A549 (cell line): ENCODE measurements around the gene BIK.

Experiments
- BHLHE40 ChIP-seq: IDR thresholded peaks from 2 replicates; pipeline ENCODE4 v1.6.1; 2012; ENCODE audit warnings: low read depth, low read length, inconsistent platforms
- CHD2 ChIP-seq: fragments of 150-350 bp; IDR thresholded peaks from 2 replicates; pipeline ENCODE4 v1.6.1; 2014; ENCODE audit warnings: low read length; ENCODE audit not compliant: partially characterized antibody
- CHD4 ChIP-seq: fragments of 200-600 bp; sonication (generic); IDR thresholded peaks from 2 replicates; pipeline ENCODE4 v1.6.1; 2016; ENCODE audit warnings: antibody characterized with exemption, mild to moderate bottlenecking, borderline replicate concordance
- FOSL2 ChIP-seq, 2 experiments: fragments of 450-650 bp in 1 of 2; fragments of >200 bp in 1 of 2; sonication (Bioruptor Twin) in 1 of 2; formaldehyde crosslinking; IDR thresholded peaks; 2 replicates each; pipeline versions ENCODE4 v1.5.0 to v1.6.1; 2016 to 2020; ENCODE audit warnings: mild to moderate bottlenecking in 1 of 2, moderate library complexity in 1 of 2
- NFE2L2 ChIP-seq: fragments of 150-350 bp; conservative IDR thresholded peaks from 2 replicates; pipeline ENCODE4 v1.6.1; 2014; ENCODE audit warnings: low read length
- PHF8 ChIP-seq: fragments of 200-600 bp; sonication (generic); IDR thresholded peaks from 2 replicates; pipeline ENCODE4 v1.6.1; 2016; ENCODE audit warnings: low read depth, mild to moderate bottlenecking, antibody characterized with exemption, moderate library complexity, borderline replicate concordance
- POLR2A ChIP-seq: IDR thresholded peaks from 2 replicates; pipeline ENCODE4 v1.6.1; 2012; ENCODE audit warnings: mild to moderate bottlenecking, low read length
- RAD21 ChIP-seq, 2 experiments: fragments of >200 bp in 1 of 2; sonication (Bioruptor Twin) in 1 of 2; formaldehyde crosslinking in 1 of 2; IDR thresholded peaks in 1 of 2; conservative IDR thresholded peaks in 1 of 2; 2 replicates in 1 of 2; 3 replicates in 1 of 2; pipeline ENCODE4 v1.6.1; 2012 to 2018; ENCODE audit warnings: inconsistent platforms in 1 of 2
- ZFP36 ChIP-seq: fragments of 450-650 bp; IDR thresholded peaks from 2 replicates; pipeline ENCODE4 v1.6.1; 2014; ENCODE audit warnings: borderline replicate concordance; ENCODE audit not compliant: partially characterized antibody
- TF ChIP-seq, protein P1 (sequence below): fragments of 450-650 bp; IDR thresholded peaks from 2 replicates; pipeline ENCODE4 v1.6.1; 2014; ENCODE audit warnings: antibody characterized with exemption
- TF ChIP-seq, protein P2 (sequence below): fragments of >200 bp; sonication (Bioruptor Twin); formaldehyde crosslinking; IDR thresholded peaks from 3 replicates; pipeline ENCODE4 v1.5.1; 2016
- TF ChIP-seq, protein P3 (sequence below): fragments of 200-600 bp; sonication (generic); IDR thresholded peaks from 2 replicates; pipeline ENCODE4 v1.6.1; 2016; ENCODE audit warnings: antibody characterized with exemption, mild to moderate bottlenecking, moderate library complexity

DNA sequence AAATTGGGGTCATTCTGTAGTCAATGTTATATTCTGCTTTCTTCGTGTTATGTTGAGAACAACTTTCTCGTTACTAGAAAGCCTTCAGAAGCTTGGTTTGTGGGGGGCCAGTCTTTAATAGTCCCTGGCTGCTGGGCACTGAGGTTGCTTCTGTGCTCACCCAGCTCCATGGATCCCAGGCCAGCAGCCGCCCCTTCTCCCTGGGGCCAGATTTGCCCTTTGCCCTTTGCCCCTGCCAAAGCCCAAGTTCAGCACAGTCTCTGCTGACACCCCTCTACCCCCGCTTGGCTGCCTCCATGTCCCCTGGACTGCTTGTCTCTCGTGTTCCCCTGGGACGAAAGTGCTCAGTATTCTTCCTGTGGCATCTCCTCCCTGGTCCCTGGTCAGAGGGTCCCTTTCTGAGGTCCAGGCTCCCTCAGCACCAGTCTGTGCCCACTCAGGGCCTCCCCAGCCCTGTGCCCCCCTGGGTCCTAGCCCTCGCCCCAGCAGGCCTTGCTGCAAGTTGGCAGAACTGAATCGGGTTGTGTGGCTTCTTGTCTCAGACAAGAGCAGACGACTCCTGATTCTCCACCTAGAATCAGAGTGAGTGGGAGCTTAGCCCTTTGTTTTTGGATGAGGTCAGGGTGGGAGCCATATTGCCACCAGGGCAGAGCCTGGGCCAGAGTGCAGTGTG is 47.5 kb downstream of the BIK start:
- TF ChIP-seq POLR2A (no peak), CHD2 (no peak), RAD21 (conservative IDR thresholded peaks at IDR 0.05 in 1 of 2, IDR thresholded peaks at IDR 0.05 in 1 of 2) (no peak), CHD4 (no peak), ZFP36 (no peak), BHLHE40 (no peak), FOSL2 (IDR thresholded peaks at IDR 0.05) (no peak), FOSL2 (CRISPR knock-in tag; IDR thresholded peaks at IDR 0.05) (no peak), NFE2L2 (no peak), PHF8 (no peak)
- TF ChIP-seq, protein P1, sequence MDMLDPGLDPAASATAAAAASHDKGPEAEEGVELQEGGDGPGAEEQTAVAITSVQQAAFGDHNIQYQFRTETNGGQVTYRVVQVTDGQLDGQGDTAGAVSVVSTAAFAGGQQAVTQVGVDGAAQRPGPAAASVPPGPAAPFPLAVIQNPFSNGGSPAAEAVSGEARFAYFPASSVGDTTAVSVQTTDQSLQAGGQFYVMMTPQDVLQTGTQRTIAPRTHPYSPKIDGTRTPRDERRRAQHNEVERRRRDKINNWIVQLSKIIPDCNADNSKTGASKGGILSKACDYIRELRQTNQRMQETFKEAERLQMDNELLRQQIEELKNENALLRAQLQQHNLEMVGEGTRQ: no peak
- TF ChIP-seq, protein P2, sequence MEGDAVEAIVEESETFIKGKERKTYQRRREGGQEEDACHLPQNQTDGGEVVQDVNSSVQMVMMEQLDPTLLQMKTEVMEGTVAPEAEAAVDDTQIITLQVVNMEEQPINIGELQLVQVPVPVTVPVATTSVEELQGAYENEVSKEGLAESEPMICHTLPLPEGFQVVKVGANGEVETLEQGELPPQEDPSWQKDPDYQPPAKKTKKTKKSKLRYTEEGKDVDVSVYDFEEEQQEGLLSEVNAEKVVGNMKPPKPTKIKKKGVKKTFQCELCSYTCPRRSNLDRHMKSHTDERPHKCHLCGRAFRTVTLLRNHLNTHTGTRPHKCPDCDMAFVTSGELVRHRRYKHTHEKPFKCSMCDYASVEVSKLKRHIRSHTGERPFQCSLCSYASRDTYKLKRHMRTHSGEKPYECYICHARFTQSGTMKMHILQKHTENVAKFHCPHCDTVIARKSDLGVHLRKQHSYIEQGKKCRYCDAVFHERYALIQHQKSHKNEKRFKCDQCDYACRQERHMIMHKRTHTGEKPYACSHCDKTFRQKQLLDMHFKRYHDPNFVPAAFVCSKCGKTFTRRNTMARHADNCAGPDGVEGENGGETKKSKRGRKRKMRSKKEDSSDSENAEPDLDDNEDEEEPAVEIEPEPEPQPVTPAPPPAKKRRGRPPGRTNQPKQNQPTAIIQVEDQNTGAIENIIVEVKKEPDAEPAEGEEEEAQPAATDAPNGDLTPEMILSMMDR: no peak
- TF ChIP-seq, protein P3, sequence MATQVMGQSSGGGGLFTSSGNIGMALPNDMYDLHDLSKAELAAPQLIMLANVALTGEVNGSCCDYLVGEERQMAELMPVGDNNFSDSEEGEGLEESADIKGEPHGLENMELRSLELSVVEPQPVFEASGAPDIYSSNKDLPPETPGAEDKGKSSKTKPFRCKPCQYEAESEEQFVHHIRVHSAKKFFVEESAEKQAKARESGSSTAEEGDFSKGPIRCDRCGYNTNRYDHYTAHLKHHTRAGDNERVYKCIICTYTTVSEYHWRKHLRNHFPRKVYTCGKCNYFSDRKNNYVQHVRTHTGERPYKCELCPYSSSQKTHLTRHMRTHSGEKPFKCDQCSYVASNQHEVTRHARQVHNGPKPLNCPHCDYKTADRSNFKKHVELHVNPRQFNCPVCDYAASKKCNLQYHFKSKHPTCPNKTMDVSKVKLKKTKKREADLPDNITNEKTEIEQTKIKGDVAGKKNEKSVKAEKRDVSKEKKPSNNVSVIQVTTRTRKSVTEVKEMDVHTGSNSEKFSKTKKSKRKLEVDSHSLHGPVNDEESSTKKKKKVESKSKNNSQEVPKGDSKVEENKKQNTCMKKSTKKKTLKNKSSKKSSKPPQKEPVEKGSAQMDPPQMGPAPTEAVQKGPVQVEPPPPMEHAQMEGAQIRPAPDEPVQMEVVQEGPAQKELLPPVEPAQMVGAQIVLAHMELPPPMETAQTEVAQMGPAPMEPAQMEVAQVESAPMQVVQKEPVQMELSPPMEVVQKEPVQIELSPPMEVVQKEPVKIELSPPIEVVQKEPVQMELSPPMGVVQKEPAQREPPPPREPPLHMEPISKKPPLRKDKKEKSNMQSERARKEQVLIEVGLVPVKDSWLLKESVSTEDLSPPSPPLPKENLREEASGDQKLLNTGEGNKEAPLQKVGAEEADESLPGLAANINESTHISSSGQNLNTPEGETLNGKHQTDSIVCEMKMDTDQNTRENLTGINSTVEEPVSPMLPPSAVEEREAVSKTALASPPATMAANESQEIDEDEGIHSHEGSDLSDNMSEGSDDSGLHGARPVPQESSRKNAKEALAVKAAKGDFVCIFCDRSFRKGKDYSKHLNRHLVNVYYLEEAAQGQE: no peak
